Inferior parietal cortex (tissue), 1 donor: ENCODE data around the gene HLA-DMA.

ENCODE experiments used
- DNase-seq: peaks from one replicate; pipeline ENCODE4 v3.0.0-alpha.2; 2016; ENCODE audit errors: extremely low spot score

Gene HLA-DMA

DNA sequence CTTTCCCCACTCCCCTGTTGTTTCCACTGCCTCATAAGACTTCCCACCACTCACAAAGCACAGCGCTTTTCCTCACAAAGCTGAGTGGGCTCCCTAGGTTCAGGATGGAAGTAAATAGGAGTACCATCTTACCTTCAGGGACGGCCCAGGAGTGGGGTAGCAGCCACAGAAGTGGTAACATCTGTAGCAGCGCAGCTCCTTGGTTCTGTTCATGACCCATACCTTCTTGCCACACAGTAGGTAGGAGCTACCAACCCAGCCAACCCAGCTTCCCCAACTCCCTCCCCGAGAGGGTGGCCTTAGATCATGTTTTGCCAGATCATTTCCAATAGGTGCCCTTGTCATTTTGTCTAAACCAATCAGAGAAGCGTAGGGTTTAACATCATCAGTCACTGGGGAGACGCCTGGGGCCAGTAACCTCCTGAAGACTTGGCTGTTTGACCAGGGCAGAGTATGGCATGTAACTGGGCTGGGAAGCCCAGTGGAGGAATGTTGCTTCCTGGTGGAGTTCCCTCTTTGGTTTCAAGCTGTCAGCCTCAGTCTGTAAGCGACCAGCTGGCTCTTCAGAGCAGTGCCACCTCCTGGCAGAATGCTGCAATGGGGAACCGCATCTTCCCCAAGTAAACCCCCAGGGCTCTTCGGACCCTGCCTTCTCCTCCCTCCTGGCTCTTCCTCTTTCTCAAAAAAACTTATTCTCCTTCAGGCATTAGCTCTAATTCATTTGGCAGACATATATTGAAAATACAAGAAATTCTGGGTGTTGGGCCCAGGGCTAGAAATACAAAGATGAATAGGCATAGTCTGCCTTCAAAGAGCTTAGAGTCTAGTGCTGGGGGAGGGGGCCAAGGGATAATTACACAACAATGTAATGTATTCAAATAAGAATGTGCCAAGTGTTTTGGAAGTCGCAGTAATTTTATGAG is at the start of gene HLA-DMA:
TSS of gene HLA-DMA (minus strand) at position 281 of the 923 bp plus-strand sequence. CDS start at position 220, 61 bp downstream.
- peak; percentile 77 for DNase-seq

DNA sequence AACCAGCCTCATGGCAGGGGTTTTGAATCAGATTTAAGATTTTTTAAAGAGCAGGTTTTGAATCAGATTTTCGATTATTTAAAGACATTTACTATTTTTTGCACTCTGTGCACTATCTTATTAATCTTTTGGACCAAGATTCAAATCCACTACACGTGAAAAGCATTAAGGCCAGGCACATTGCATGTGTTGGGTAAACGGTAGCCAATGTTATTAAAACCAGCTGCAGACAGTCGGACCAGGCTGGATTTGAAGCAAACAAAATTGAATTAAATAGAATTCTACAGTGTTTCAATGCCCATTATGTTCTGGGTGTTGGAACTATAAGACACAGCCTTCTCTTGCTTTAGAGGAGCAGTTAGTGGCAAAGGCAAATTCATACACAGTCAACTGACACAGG is 48.8 kb upstream of the HLA-DMA start:
- DNase-seq = no peak

GRCh38 chr6:33000055-33000454 is 47.2 kb upstream of the HLA-DMA start:
- no peak for DNase-seq

GRCh38 chr6:32995448-32995847 is 42.6 kb upstream of the HLA-DMA start:
- DNase-seq = no peak

DNA sequence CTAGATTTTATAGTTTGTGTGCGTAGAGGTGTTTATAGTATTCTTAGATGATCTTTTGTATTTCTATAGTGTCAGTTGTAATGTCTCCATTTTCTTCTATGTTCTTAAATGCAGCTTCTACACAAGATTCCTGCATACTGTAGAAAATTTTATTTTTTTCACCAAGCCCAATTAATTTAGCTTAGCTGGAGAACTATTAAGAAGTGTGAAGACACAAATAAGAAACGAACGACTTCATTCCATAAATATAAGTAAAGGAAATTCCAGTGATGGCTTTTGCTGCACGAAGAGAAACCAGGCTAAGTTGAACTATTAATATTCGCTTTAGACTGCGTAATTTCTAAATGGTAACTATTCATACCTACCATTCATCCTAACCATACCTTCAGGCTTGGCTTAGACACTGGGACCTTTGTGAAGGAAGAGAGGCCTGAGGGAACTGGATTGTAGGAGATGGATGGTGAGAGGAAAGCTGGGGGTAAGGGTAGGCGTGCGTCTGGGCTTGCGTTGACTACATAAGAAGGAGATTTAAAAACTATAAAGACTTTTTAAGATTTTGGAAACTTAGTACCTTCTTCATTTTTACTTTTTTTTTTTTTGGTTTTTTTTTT is 40.6 kb upstream of the HLA-DMA start:
- no peak for DNase-seq

- DNase-seq = no peak
Observed at GRCh38 chr6:32991972-32992371, 39.1 kb upstream of the HLA-DMA start.

DNA sequence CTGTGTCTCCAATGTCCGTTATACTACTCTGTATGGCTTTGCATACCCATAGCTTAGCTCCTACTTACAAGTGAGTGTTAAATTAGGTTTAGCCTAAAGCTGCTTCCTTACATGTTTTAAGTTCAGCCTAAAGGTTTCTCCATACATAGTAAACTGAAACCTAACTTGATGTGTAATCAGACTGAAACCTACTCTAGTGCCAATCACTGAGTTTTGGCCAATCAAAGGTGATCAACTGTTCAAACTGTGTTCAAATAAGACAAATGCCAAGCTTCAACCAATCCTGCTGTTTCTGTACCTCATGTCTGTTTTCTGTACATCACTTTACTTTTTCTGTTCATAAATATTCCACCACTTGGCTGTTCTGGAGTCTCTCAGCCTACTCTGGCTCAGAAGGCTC is 36.5 kb upstream of the HLA-DMA start:
- no peak for DNase-seq

DNA sequence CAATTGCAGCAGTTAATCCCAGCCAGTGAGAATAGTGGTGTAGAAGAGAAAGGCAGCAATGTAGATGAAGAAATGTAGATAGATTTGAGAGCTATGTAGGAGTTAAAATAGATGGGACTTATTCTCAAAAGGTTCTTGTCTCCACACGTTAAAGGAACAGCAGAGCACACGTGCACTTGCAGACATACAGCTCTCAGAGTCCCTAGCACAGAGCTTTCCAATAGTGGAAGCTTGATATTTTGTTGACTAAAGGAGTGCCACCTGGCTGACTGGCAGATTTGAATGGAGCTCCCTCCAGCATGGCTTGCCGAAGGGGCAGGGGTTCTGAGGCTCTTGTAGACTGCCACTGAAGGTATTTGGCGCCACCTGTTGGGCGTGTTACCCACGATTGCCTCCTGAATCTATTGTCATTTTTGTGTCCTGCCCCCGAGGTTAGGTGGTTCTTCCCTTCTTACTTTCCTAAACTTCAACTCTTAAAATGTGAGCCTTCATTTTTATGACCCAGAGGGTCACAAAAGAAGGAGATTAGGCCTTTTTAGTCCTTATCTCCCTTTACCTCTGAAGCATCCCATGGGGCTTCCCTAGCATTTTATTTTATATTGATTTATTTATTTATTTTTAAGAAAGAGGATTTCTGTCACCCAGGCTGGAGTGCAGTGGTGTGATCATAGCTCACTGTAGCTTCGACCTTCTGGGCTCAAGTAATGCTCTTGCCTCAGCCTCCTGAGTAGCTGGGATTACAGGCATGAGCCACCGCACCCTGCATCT is 31.9 kb upstream of the HLA-DMA start:
- peak; percentile 87 for DNase-seq

DNA sequence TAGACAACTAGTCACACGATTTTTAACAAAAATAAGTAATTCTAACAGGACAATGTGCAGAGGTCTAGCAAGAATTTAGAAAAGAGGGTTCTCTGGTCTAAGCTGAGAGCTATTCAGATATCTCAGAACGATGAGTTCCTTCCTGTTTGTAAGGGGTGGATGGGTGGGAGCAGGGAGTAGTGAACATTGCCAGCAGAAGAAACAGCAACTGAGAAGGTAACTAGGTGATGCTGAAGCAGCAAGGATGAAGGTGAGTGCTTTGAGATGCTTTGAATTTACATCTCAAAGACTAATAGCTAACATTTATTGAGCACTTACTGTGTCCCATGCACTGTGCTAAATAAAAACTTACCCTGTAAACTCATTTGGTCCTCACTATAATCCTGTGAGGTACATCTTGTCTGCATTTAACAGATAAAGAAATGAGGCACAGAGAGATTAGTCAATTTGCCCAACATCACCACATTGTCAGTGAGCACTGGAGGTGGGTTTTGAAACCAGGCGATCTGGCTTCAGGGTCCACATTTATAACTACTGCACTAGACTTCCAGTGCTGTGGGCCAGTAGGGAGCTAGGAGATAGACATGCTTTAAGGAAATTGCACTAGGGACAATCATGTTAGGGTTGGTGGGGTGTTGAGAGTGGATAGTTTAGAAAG is 31.2 kb upstream of the HLA-DMA start:
- DNase-seq = no peak

DNA sequence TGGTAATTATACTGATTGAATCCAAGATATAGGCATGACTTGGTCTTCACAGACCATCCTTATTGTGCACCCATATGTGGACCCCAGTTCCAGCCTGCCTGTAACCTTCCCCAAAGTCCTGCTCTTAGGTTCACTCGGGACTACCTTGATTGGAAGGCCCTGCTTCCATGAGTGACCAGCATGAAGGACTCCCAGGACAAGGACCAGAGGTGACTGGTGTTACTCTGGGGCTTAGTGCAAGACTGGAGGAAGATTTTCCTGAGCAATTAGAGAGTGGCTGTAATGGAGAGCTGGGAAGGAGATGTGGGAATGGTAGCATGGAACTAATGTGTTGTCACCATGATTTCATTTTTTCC is 30.6 kb upstream of the HLA-DMA start:
- no peak for DNase-seq

GRCh38 chr6:32982702-32983492 is 30.0 kb upstream of the HLA-DMA start:
- no peak for DNase-seq

DNA sequence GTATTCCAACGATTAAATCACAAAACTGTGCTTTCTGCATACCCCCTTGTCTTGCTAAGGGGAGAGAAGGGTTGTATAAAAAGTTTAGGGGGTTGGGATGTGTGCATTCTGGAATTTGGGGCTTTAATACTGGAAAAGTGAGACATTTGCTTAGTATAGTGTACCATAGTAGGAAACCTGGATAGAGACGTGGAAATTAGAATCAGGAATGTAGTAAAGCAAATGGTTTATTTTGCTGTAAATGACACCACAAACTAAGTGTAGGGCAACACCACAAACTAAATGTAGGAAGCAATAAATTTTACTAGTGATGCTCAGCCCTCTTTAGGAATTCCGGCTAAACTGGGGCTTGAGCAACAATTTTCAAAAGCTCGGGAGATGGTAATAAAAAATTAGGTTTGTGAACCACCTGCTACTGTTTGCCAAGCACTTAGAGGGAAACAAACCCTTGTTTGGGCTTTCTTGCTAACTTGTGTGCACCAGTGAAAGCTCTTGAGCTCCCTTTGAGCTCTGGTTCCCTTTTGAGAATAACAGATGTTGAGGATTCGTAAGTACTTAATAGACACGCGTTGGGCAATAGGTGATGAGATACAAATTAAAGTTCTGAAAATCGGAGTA is 29.3 kb upstream of the HLA-DMA start:
- DNase-seq = no peak

DNA sequence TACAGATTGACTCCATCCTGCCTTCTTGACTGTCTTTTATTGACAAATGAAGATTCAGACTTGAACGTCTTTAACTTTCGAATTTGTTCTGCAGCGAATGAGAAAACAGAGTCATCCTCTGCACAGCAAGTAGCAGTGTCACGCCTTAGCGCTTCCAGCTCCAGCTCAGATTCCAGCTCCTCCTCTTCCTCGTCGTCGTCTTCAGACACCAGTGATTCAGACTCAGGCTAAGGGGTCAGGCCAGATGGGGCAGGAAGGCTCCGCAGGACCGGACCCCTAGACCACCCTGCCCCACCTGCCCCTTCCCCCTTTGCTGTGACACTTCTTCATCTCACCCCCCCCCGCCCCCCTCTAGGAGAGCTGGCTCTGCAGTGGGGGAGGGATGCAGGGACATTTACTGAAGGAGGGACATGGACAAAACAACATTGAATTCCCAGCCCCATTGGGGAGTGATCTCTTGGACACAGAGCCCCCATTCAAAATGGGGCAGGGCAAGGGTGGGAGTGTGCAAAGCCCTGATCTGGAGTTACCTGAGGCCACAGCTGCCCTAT is 27.7 kb upstream of the HLA-DMA start:
- DNase-seq = no peak

DNA sequence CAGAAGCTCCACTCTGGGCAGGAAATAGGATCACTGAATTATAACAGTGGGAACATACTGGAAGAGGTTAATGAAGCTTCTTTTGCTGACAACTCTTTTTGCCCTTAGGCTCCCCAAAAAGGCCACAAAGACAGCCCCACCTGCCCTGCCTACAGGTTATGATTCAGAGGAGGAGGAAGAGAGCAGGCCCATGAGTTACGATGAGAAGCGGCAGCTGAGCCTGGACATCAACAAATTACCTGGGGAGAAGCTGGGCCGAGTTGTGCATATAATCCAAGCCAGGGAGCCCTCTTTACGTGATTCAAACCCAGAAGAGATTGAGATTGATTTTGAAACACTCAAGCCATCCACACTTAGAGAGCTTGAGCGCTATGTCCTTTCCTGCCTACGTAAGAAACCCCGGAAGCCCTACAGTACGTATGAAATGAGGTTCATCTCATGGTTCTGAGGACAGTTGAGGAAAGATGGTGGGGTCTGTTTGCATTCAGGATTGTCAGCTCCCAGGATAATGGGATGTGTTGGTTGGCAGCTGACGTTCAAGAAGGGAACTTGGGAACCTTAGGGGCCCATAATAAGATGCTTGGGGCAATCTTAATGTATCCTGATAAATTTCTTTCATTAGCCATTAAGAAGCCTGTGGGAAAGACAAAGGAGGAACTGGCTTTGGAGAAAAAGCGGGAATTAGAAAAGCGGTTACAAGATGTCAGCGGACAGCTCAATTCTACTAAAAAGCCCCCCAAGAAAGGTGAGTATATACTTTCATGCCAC is 27.0 kb upstream of the HLA-DMA start:
- DNase-seq = no peak

- no peak for DNase-seq
Observed at GRCh38 chr6:32977953-32978324, 25.0 kb upstream of the HLA-DMA start.

DNA sequence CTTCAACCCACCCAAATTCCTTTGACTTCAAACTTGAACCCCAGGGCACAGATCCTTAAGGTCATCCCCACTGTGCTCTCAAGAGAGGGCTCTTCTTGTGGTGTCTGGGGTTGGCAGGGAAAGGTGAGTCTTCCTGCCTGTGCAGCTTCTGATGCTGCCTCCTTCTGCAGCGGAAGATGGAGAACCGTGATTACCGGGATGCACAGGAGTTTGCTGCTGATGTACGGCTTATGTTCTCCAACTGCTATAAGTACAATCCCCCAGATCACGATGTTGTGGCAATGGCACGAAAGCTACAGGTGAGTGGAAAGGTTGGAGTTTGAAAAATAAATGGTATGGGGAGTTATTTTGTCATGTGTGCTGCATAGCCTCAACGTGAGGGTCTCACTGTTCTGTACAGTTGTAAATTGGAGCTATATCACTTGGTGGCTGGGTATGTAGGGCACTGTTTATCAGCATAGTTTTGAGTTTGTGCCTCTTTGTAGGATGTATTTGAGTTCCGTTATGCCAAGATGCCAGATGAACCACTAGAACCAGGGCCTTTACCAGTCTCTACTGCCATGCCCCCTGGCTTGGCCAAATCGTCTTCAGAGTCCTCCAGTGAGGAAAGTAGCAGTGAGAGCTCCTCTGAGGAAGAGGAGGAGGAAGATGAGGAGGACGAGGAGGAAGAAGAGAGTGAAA is 24.5 kb upstream of the HLA-DMA start:
- DNase-seq = no peak

DNA sequence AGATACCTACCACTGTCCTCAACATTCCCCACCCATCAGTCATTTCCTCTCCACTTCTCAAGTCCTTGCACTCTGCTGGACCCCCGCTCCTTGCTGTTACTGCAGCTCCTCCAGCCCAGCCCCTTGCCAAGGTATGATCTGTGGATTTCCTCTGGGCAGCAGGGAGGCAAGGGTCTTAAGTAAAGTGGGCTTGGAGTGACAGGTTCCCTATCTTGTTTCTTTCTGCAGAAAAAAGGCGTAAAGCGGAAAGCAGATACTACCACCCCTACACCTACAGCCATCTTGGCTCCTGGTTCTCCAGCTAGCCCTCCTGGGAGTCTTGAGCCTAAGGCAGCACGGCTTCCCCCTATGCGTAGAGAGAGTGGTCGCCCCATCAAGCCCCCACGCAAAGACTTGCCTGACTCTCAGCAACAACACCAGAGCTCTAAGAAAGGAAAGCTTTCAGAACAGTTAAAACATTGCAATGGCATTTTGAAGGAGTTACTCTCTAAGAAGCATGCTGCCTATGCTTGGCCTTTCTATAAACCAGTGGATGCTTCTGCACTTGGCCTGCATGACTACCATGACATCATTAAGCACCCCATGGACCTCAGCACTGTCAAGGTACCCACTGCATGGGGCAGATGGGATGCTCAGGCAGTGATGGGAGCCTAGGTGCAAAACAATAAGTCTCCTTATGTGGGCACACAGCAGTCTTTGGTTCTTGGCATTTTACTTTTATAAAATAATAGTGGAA is 23.6 kb upstream of the HLA-DMA start:
- no peak for DNase-seq

- no peak for DNase-seq
Observed at GRCh38 chr6:32975886-32976285, 23.0 kb upstream of the HLA-DMA start.
